HG03095 (cell line): ENCODE measurements around the gene GSTA2.
"Not testable (repeated sequence)": the region's sequence is repeated elsewhere in the genome, so short reads cannot be mapped to it uniquely, and the experiment has no call there.

Experiments
- ATAC-seq: cut with Tn5 transposase; IDR thresholded peaks from one replicate; pipeline ENCODE4 v1.9.1; 2021; ENCODE audit warnings: moderate library complexity; ENCODE audit not compliant: unreplicated experiment

Gene GSTA2

GRCh38 chr6:52726741-52727535 is 36.3 kb downstream of the GSTA2 start:
- ATAC-seq = no peak

- no peak for ATAC-seq
These were observed 37.1 kb downstream of the GSTA2 start for GRCh38 chr6:52726193-52726542.

GRCh38 chr6:52725535-52726192 is 37.6 kb downstream of the GSTA2 start:
- no peak for ATAC-seq

GRCh38 chr6:52725143-52725534 is 38.1 kb downstream of the GSTA2 start:
- ATAC-seq = no peak

DNA sequence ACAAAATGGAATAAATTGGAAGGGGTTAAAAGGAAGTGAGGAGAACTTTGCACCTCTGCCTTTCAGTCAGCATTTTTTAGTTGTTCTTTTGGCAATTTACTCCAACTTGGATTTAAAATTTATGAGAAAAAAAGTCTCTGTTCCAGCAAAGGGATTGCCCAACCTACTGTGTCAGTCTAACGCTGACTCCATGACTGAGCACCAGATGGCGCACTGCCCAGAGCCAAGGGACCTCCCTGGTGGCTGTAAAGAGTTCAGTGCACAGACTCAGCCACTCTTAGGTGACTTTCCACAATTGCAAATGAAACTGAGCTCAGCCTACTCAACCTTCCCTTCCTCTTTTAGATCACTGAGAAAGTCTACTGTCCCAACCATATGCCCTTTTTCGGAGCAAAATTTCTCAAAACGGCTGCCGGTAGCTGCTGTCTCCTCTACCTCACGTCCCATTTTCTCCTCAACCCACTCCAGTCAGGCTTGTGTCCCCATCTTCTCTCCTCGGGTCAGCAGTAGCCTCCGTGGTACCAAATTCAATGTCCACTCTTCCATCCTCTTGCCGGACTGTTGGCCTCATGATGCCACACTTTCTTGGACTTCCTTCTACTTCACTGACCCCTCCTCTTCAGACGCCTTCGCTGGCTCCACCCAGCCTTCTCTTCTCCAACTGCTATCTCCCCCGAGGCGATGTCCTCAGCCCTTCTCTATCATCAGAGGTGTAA is 38.7 kb downstream of the GSTA2 start:
- peak; percentile 99 for ATAC-seq

DNA sequence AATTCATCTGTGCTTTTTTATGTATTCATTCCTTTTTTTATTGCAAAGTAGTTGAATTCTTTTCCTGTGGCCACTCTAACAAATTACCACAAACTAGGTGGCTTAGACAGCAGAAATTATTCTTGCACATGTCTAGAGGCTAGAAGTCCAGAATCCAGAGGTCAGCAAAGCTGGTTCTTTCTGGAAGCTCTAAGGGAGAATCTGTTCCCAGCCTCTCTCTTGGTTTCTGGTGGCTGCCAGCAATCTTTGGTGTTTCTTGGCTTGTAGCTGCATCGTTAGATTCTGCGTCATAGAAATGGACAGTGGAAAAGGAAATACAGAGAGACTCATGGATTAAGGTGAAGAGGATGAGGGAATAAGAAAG is 39.3 kb downstream of the GSTA2 start:
- ATAC-seq = no peak

DNA sequence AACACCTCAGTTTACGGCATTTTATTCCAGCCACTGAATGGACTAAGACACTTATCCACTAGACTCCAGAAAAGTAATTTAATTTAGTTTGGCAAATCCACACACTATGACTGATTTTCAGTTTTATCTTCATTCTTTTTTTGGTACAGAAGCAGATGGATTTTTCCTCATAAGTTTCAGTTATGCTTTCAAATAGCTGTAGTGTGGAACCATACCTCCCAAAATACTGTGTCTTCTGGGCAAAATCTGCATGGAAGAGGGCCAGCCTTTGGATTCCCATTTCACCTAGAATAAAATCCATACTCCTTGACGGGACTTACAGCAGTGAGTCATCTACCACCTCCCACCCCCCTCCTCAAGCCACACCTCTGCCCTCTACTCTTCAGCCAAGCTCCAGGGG is 43.0 kb downstream of the GSTA2 start:
- no peak for ATAC-seq

GRCh38 chr6:52718550-52718949 is 44.7 kb downstream of the GSTA2 start:
- ATAC-seq = no peak

DNA sequence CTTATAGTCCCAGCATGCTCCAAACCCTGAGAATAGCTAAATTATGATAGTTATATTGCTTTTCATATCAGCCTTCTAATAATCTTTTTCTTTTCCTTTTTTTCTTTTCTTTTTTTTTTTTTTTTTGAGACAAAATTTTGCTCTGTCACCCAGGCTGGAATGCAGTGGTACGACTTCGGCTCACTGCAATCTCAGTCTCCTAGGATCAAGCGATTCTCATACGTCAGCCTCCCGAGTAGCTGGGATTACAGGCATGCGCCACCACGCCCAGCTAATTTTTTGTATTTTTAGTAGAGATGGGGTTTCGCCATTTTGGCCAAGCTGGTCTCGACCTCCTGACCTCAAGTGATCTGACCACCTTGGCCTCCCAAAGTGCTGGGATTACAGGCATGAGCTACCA is 48.5 kb downstream of the GSTA2 start:
- not testable (repeated sequence) for ATAC-seq

GRCh38 chr6:52712136-52712535 is 51.1 kb downstream of the GSTA2 start:
- ATAC-seq = no peak

DNA sequence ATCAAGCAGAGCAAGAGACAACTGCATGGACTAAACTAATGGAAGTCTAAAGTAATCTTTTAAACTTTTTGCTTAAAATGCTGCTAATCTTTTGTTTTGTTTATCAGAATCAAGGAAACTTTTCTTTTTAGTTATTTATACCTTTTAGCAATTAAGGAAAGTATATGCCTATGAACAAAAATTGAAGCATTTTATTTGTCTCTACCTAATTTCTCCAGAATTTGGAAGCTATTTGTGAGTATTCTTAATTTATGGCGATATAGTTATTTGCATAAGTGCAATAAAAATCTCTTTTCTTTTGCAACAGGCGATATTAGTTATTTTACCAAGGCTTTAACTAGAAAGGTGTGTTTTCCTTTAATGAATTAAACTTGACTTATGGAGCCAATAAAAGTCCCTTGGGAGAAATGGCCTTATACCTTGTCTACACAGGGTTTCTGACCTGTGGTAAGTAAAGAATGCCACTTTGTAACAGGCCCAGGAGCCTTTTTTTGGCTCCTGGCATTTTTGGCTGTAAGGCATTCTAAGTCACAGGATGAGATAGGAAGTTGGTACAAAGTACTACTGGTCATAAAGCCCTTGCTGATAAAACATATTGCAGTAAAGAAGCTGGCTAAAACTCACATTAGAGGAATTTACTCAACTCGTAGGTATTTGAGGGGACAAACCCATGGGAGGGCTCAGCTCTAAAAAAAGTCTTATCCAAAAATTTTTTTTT is 55.2 kb downstream of the GSTA2 start:
- no peak for ATAC-seq

GRCh38 chr6:52706001-52706400 is 57.3 kb downstream of the GSTA2 start:
- ATAC-seq = no peak

DNA sequence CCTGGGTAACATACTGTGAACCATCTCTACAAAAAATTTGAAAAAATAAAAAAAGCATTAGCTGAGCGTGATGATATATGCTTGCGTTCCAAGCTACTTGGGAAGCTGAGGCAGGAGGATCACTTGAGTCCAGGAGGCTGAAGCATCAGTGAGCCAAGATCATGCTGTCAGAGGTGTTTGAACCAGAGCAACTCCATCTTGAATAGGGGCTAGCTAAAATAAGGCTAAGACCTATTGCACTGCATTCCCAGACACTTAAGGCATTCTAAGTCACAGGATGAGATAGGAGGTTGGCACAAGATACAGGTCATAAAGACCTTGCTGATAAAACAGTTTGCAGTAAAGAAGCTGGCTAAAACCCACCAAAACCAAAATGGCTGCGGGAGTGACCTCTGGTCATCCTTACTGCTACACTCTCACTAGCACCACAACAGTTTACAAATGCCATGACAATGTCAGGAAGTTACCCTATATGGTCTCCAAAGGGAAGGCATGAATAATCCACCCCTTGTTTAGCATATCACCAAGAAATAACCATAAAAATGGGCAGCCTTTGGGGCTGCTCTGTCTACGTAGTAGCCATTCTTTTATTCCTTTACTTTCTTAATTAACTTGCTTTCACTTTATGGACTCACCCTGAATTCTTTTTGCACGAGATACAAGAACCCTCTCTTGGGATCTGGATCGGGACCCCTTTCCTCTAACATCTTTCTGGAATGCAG is 58.3 kb downstream of the GSTA2 start:
- ATAC-seq = not testable (repeated sequence)

DNA sequence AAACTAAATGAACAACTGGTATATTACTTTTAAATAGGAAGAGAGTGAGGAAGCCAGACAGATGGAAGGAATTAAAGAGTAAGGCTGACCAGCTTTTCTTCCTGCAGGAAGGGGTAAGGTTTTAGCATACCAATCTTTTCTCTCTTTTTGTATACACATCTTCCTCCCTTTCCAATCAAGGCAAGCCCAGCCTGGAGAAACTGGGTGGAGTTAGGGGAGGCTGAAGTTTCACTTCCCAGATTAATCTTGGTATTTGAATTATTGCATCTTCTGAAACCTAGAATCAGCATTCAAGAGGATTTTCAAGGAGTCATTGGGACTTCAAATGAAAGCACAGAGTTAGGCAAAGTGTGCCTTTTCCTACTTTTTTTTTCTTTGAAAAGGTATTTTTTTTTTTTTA is 59.2 kb downstream of the GSTA2 start:
- no peak for ATAC-seq
